Measurements from ENCODE around the gene JAKMIP2.
"Not testable (repeated sequence)": the region's sequence is repeated elsewhere in the genome, so short reads cannot be mapped to it uniquely, and the experiment has no call there.

The JAKMIP2 gene

GRCh38 chr5:147743012-147743411, 39.5 kb downstream of the JAKMIP2 start:
- DNase-seq = no peak

- no peak for DNase-seq
These were observed 40.4 kb downstream of the JAKMIP2 start for GRCh38 chr5:147742151-147742550.

- no peak for DNase-seq
These were observed 41.7 kb downstream of the JAKMIP2 start for GRCh38 chr5:147740864-147741263.

GRCh38 chr5:147737921-147738320, 44.6 kb downstream of the JAKMIP2 start:
- no peak for DNase-seq

GRCh38 chr5:147735621-147736125, 46.9 kb downstream of the JAKMIP2 start:
- DNase-seq = no peak

GRCh38 chr5:147734894-147735293, 47.6 kb downstream of the JAKMIP2 start:
- no peak for DNase-seq

- DNase-seq = no peak
These were observed 49.5 kb downstream of the JAKMIP2 start for GRCh38 chr5:147733075-147733474.

- DNase-seq = no peak
These were observed 50.1 kb downstream of the JAKMIP2 start for GRCh38 chr5:147732291-147732883.

- DNase-seq = no peak
These were observed 50.9 kb downstream of the JAKMIP2 start for GRCh38 chr5:147731431-147732290.

- no peak for DNase-seq
These were observed 55.3 kb downstream of the JAKMIP2 start for GRCh38 chr5:147727200-147727599.

- not testable (repeated sequence) for DNase-seq
These were observed 61.2 kb downstream of the JAKMIP2 start for GRCh38 chr5:147721191-147721960.

- DNase-seq = no peak
These were observed 68.8 kb downstream of the JAKMIP2 start for GRCh38 chr5:147713550-147714295.

GRCh38 chr5:147712598-147712997, 69.9 kb downstream of the JAKMIP2 start:
- DNase-seq = no peak

- DNase-seq = no peak
These were observed 70.5 kb downstream of the JAKMIP2 start for GRCh38 chr5:147712019-147712418.

GRCh38 chr5:147711019-147711418, 71.5 kb downstream of the JAKMIP2 start:
- DNase-seq = no peak

GRCh38 chr5:147708708-147709107, 73.8 kb downstream of the JAKMIP2 start:
- DNase-seq = no peak

GRCh38 chr5:147704544-147704943, 78.0 kb downstream of the JAKMIP2 start:
- no peak for DNase-seq

- DNase-seq = no peak
These were observed 81.1 kb downstream of the JAKMIP2 start for GRCh38 chr5:147701468-147701867.

GRCh38 chr5:147699496-147700088, 82.9 kb downstream of the JAKMIP2 start:
- DNase-seq = no peak

- DNase-seq = no peak
These were observed 85.1 kb downstream of the JAKMIP2 start for GRCh38 chr5:147697380-147697779.

GRCh38 chr5:147694772-147695171, 87.8 kb downstream of the JAKMIP2 start:
- no peak for DNase-seq

- no peak for DNase-seq
These were observed 89.3 kb downstream of the JAKMIP2 start for GRCh38 chr5:147693233-147693632.

All from GDM1 (cell line).